ENCODE data around the gene PAF1.
"Not testable (repeated sequence)": the region's sequence is repeated elsewhere in the genome, so short reads cannot be mapped to it uniquely, and the experiment has no call there.

Gene PAF1

GRCh38 chr19:39382991-39383828, 7.7 kb downstream of the PAF1 start:
- no peak for DNase-seq (ENCODE audit: low spot score)

- no peak for DNase-seq (ENCODE audit: low spot score)
These were observed 8.8 kb downstream of the PAF1 start for GRCh38 chr19:39381910-39382611.

- no peak for DNase-seq (ENCODE audit: low spot score)
These were observed 10.1 kb downstream of the PAF1 start for GRCh38 chr19:39380521-39381502.

GRCh38 chr19:39379865-39380396, 11.0 kb downstream of the PAF1 start:
- DNase-seq (ENCODE audit: low spot score): peak; percentile 64

- not testable (repeated sequence) for DNase-seq (ENCODE audit: low spot score)
These were observed 11.5 kb downstream of the PAF1 start for GRCh38 chr19:39379366-39379765.

- no peak for DNase-seq (ENCODE audit: low spot score)
These were observed 13.2 kb downstream of the PAF1 start for GRCh38 chr19:39377373-39378362.

GRCh38 chr19:39375929-39376328, 15.0 kb downstream of the PAF1 start:
- no peak for DNase-seq (ENCODE audit: low spot score)

GRCh38 chr19:39372941-39373340, 18.0 kb downstream of the PAF1 start:
- DNase-seq (ENCODE audit: low spot score): no peak

GRCh38 chr19:39372047-39372802, 18.7 kb downstream of the PAF1 start:
- peak; percentile 69 for DNase-seq (ENCODE audit: low spot score)

- DNase-seq (ENCODE audit: low spot score): no peak
These were observed 20.2 kb downstream of the PAF1 start for GRCh38 chr19:39370735-39371134.

GRCh38 chr19:39369200-39369599, 21.7 kb downstream of the PAF1 start:
- DNase-seq (ENCODE audit: low spot score): no peak

- no peak for DNase-seq (ENCODE audit: low spot score)
These were observed 25.4 kb downstream of the PAF1 start for GRCh38 chr19:39365531-39365930.

GRCh38 chr19:39363901-39364457, 26.9 kb downstream of the PAF1 start:
- peak; percentile 99 for DNase-seq (ENCODE audit: low spot score)

GRCh38 chr19:39362682-39363657, 27.9 kb downstream of the PAF1 start:
- no peak for DNase-seq (ENCODE audit: low spot score)

GRCh38 chr19:39360599-39360998, 30.3 kb downstream of the PAF1 start:
- no peak for DNase-seq (ENCODE audit: low spot score)

GRCh38 chr19:39359026-39359425, 31.9 kb downstream of the PAF1 start:
- no peak for DNase-seq (ENCODE audit: low spot score)

- DNase-seq (ENCODE audit: low spot score): no peak
These were observed 34.3 kb downstream of the PAF1 start for GRCh38 chr19:39356647-39357046.

- no peak for DNase-seq (ENCODE audit: low spot score)
These were observed 34.8 kb downstream of the PAF1 start for GRCh38 chr19:39356073-39356472.
